ENCODE results near the gene DNAJA1.
"Not testable (repeated sequence)": the region's sequence is repeated elsewhere in the genome, so short reads cannot be mapped to it uniquely, and the experiment has no call there.

DNAJA1 gene

GRCh38 chr9:32991897-32992594 is 33.0 kb upstream of the DNAJA1 start:
- Histone ChIP-seq H3K4ac (ENCODE audit: low read depth, low read length) (no peak overlapping the region), H2BK5ac (ENCODE audit: low read depth, low read length, poor library complexity) (no peak overlapping the region), H2BK12ac (ENCODE audit: low read length) (no peak overlapping the region), H4K12ac (ENCODE audit: low read depth, low read length) (no peak overlapping the region), H3K9ac (ENCODE audit: low read length) (no peak overlapping the region), H4K8ac (ENCODE audit: low read depth, low read length) (no peak overlapping the region), H3K9me3 (ENCODE audit: insufficient read depth, low read depth, low read length) (no peaks in the 10 kb centered on the region), H2BK120ac (ENCODE audit: insufficient read depth, low read length, poor library complexity) (no peak overlapping the region), H2AK5ac (ENCODE audit: low read length) (no peak overlapping the region), H3K4me3 (ENCODE audit: low read depth, low read length) (no peak overlapping the region), H4K91ac (ENCODE audit: low read depth, low read length) (no peak overlapping the region), H3K4me2 (ENCODE audit: low read length) (no peak overlapping the region), H3K23ac (ENCODE audit: low read length) (no peak overlapping the region), H3K4me1 (ENCODE audit: control insufficient read depth in 1 of 2, insufficient read depth in 2 of 2, low read length in 2 of 2) (no peaks in the 10 kb centered on the region), H2AFZ (ENCODE audit: insufficient read depth, low read length, poor library complexity) (no peak overlapping the region), H3K79me2 (ENCODE audit: control insufficient read depth, insufficient read depth, low read length, poor library complexity) (no peaks in the 10 kb centered on the region), H3K14ac (ENCODE audit: low read length) (no peak overlapping the region), H3K27me3 (ENCODE audit: insufficient read depth, low read length) (no peaks in the 10 kb centered on the region), H3K79me1 (ENCODE audit: low read length) (no peaks in the 10 kb centered on the region), H3K27ac (ENCODE audit: low read depth, low read length) (no peak overlapping the region), H3K18ac (ENCODE audit: low read length) (no peak overlapping the region), H3K36me3 (ENCODE audit: control insufficient read depth in 1 of 2, insufficient read depth in 2 of 2, low read length in 2 of 2) (peaks cover 6 to 24% of the 10 kb centered on the region in 2 experiments)
- DNase-seq = no peak
- no CpG with 5 or more reads among the region's 6 CpGs for WGBS (ENCODE audit: extremely low coverage, insufficient coverage, insufficient read length)

GRCh38 chr9:32992595-32993238 is 32.4 kb upstream of the DNAJA1 start:
- Histone ChIP-seq H3K4ac (ENCODE audit: low read depth, low read length) (no peak overlapping the region), H3K36me3 (ENCODE audit: control insufficient read depth in 1 of 2, insufficient read depth in 2 of 2, low read length in 2 of 2) (peaks cover 3 to 19% of the 10 kb centered on the region in 2 experiments), H4K91ac (ENCODE audit: low read depth, low read length) (no peak overlapping the region), H3K4me3 (ENCODE audit: low read depth, low read length) (no peak overlapping the region), H3K79me1 (ENCODE audit: low read length) (no peaks in the 10 kb centered on the region), H2BK12ac (ENCODE audit: low read length) (no peak overlapping the region), H2AFZ (ENCODE audit: insufficient read depth, low read length, poor library complexity) (no peak overlapping the region), H2BK5ac (ENCODE audit: low read depth, low read length, poor library complexity) (no peak overlapping the region), H3K27me3 (ENCODE audit: insufficient read depth, low read length) (no peaks in the 10 kb centered on the region), H3K23ac (ENCODE audit: low read length) (no peak overlapping the region), H4K12ac (ENCODE audit: low read depth, low read length) (no peak overlapping the region), H2BK120ac (ENCODE audit: insufficient read depth, low read length, poor library complexity) (no peak overlapping the region), H3K79me2 (ENCODE audit: control insufficient read depth, insufficient read depth, low read length, poor library complexity) (no peaks in the 10 kb centered on the region), H2AK5ac (ENCODE audit: low read length) (no peak overlapping the region), H4K8ac (ENCODE audit: low read depth, low read length) (no peak overlapping the region), H3K27ac (ENCODE audit: low read depth, low read length) (no peak overlapping the region), H3K4me1 (ENCODE audit: control insufficient read depth in 1 of 2, insufficient read depth in 2 of 2, low read length in 2 of 2) (no peaks in the 10 kb centered on the region), H3K4me2 (ENCODE audit: low read length) (no peak overlapping the region), H3K18ac (ENCODE audit: low read length) (no peak overlapping the region), H3K14ac (ENCODE audit: low read length) (no peak overlapping the region), H3K9ac (ENCODE audit: low read length) (no peak overlapping the region), H3K9me3 (ENCODE audit: insufficient read depth, low read depth, low read length) (no peaks in the 10 kb centered on the region)
- no CpG with 5 or more reads among the region's 3 CpGs for WGBS (ENCODE audit: extremely low coverage, insufficient coverage, insufficient read length)
- DNase-seq = no peak

GRCh38 chr9:33000682-33001055 is 24.4 kb upstream of the DNAJA1 start:
- not testable (repeated sequence) for H3K9me3 ChIP-seq (ENCODE audit: insufficient read depth, low read depth, low read length); H2BK12ac ChIP-seq (ENCODE audit: low read length); H3K79me1 ChIP-seq (ENCODE audit: low read length); H2AK5ac ChIP-seq (ENCODE audit: low read length); H3K36me3 ChIP-seq (ENCODE audit: control insufficient read depth in 1 of 2, insufficient read depth in 2 of 2, low read length in 2 of 2); H3K4me1 ChIP-seq (ENCODE audit: control insufficient read depth in 1 of 2, insufficient read depth in 2 of 2, low read length in 2 of 2); H2BK5ac ChIP-seq (ENCODE audit: low read depth, low read length, poor library complexity); H3K27me3 ChIP-seq (ENCODE audit: insufficient read depth, low read length); H3K79me2 ChIP-seq (ENCODE audit: control insufficient read depth, insufficient read depth, low read length, poor library complexity); H2BK120ac ChIP-seq (ENCODE audit: insufficient read depth, low read length, poor library complexity); H3K9ac ChIP-seq (ENCODE audit: low read length); H3K23ac ChIP-seq (ENCODE audit: low read length); H3K18ac ChIP-seq (ENCODE audit: low read length)
- Histone ChIP-seq H3K14ac (ENCODE audit: low read length) (peak overlapping the region; percentile 65), H2AFZ (ENCODE audit: insufficient read depth, low read length, poor library complexity) (peak overlapping the region; percentile 91), H4K8ac (ENCODE audit: low read depth, low read length) (peak overlapping the region; percentile 99), H3K27ac (ENCODE audit: low read depth, low read length) (peak overlapping the region; percentile 80), H3K4me2 (ENCODE audit: low read length) (peak overlapping the region; percentile 64), H4K12ac (ENCODE audit: low read depth, low read length) (peak overlapping the region; percentile 93), H3K4ac (ENCODE audit: low read depth, low read length) (peak overlapping the region; percentile 46), H3K4me3 (ENCODE audit: low read depth, low read length) (peak overlapping the region; percentile 87), H4K91ac (ENCODE audit: low read depth, low read length) (peak overlapping the region; percentile 60)
- WGBS (ENCODE audit: extremely low coverage, insufficient coverage, insufficient read length) = no CpG with 5 or more reads among the region's 12 CpGs
- DNase-seq = peak; percentile 14 to 58

GRCh38 chr9:33005335-33005734 is 19.7 kb upstream of the DNAJA1 start:
- H3K27me3 ChIP-seq (ENCODE audit: insufficient read depth, low read length); H3K9me3 ChIP-seq (ENCODE audit: insufficient read depth, low read depth, low read length); H3K4me3 ChIP-seq (ENCODE audit: low read depth, low read length); H3K79me2 ChIP-seq (ENCODE audit: control insufficient read depth, insufficient read depth, low read length, poor library complexity); H4K12ac ChIP-seq (ENCODE audit: low read depth, low read length); H2BK5ac ChIP-seq (ENCODE audit: low read depth, low read length, poor library complexity); H3K4ac ChIP-seq (ENCODE audit: low read depth, low read length); H3K9ac ChIP-seq (ENCODE audit: low read length); H3K18ac ChIP-seq (ENCODE audit: low read length); H3K79me1 ChIP-seq (ENCODE audit: low read length); H2AK5ac ChIP-seq (ENCODE audit: low read length); H2AFZ ChIP-seq (ENCODE audit: insufficient read depth, low read length, poor library complexity); H2BK120ac ChIP-seq (ENCODE audit: insufficient read depth, low read length, poor library complexity); H4K8ac ChIP-seq (ENCODE audit: low read depth, low read length); H3K23ac ChIP-seq (ENCODE audit: low read length); H2BK12ac ChIP-seq (ENCODE audit: low read length); H3K36me3 ChIP-seq (ENCODE audit: control insufficient read depth in 1 of 2, insufficient read depth in 2 of 2, low read length in 2 of 2); H3K4me2 ChIP-seq (ENCODE audit: low read length); H4K91ac ChIP-seq (ENCODE audit: low read depth, low read length); DNase-seq; H3K27ac ChIP-seq (ENCODE audit: low read depth, low read length); H3K14ac ChIP-seq (ENCODE audit: low read length); H3K4me1 ChIP-seq (ENCODE audit: control insufficient read depth in 1 of 2, insufficient read depth in 2 of 2, low read length in 2 of 2): not testable (repeated sequence)
